Adrenal gland (tissue), 12 donors: ENCODE data around the gene PVALEF. TPM values are rescaled to one million over a fixed set of nuclear protein-coding genes. Genes with fewer than 3 reads are reported as not detected.
A peak's percentile ranks its signal among the peaks of the same experiment; 100 is the strongest.

Experiments used
- DNase-seq, 7 donors: peaks; one replicate each; pipeline ENCODE4 v3.0.0-alpha.2; 2019 to 2020
- H3K27ac ChIP-seq, 5 donors: fragments of 200-600 bp; sonication (generic) in 4 of 5; 1 replicate in 3 of 5; 2 replicates in 2 of 5; pipeline versions ENCODE4 v1.5.1 to v1.8.0; 2016 to 2020; ENCODE audit warnings: mild to moderate bottlenecking in 1 of 5
- H3K27me3 ChIP-seq: fragments of 200-600 bp; 2 replicates; pipeline ENCODE4 v1.8.0; 2021
- H3K36me3 ChIP-seq, 2 donors: fragments of 200-600 bp; replicated peaks in 1 of 2; 1 replicate in 1 of 2; 2 replicates in 1 of 2; pipeline versions ENCODE4 v1.5.1 to v1.8.0; 2018 to 2022
- H3K4me1 ChIP-seq, 2 donors: fragments of 200-600 bp; replicated peaks in 1 of 2; 1 replicate in 1 of 2; 2 replicates in 1 of 2; pipeline versions ENCODE4 v1.5.1 to v1.8.0; 2018 to 2021
- H3K4me3 ChIP-seq, 4 donors: fragments of 200-600 bp; sonication (generic) in 3 of 4; one replicate each; pipeline ENCODE4 v1.5.1; 2016 to 2018
- H3K9me3 ChIP-seq, 3 donors: fragments of 200-600 bp; sonication (generic) in 1 of 3; replicated peaks in 1 of 3; 1 replicate in 2 of 3; 2 replicates in 1 of 3; pipeline versions ENCODE4 v1.5.1 to v1.8.0; 2016 to 2021
- CTCF ChIP-seq, 6 experiments: fragments of 450-650 bp in 4 of 6; fragments of 200-600 bp in 2 of 6; sonication (generic) in 1 of 6; IDR thresholded peaks; 1 replicate in 5 of 6; 2 replicates in 1 of 6; pipeline versions ENCODE4 v1.5.1 to v1.8.0; 2016 to 2021; ENCODE audit warnings: antibody characterized with exemption in 6 of 6, mild to moderate bottlenecking in 2 of 6, moderate library complexity in 1 of 6
- POLR2A ChIP-seq, 2 donors: fragments of 450-650 bp; IDR thresholded peaks; one replicate each; pipeline ENCODE4 v1.6.1; 2017; ENCODE audit warnings: antibody characterized with exemption in 2 of 2, mild to moderate bottlenecking in 2 of 2, moderate library complexity in 1 of 2
- WGBS, 4 donors: extraction: QIAGEN DNeasy Blood & Tissue Kit in 2 of 4; methylation state at CpG; one replicate each; pipeline versions ENCODE4 v1.1.5 to v1.1.7; 2013 to 2017; 5-methylcytosine and 5-hydroxymethylcytosine counted together
- intact Hi-C, 2 donors: fragments of 100-400 bp; cut with DNase I; formaldehyde crosslinking; loops; one replicate each; pipeline versions ENCODE4 v1.14.1 to v1.15.0; 2022 to 2023
- polyA plus RNA-seq, 3 donors: library from polyadenylated mRNA; stranded (reverse); fragments of 200-250 nt in 2 of 3; fragments of 350-450 nt in 1 of 3; fragmentation: Illumina TruSeq in 1 of 3; extraction: RNeasy Lipid Tissue Mini Kit (QIAGEN cat#74804) in 1 of 3; gene quantifications; one replicate each; pipeline ENCODE4 v1.2.3, GENCODE V29; 2013 to 2014
- total RNA-seq, 9 donors: library from RNA; depleted of rRNA in 4 of 9; stranded (reverse); fragments of >200 nt in 4 of 9; fragments of 120-200 nt in 1 of 9; fragmentation: NEBNext Ultra II Directional in 1 of 9; extraction: Animal tissue kit (Norgen Biotek cat#: 25700) in 1 of 9; gene quantifications; one replicate each; pipeline versions ENCODE4 v1.1.0 to v1.2.4, GENCODE V29; 2013 to 2023
- donor health status: healthy with polysubstance abuse.
- donor health status: Bipolar disorder and iron deficiency.
- donor health status: DM: yes; HTN: yes; CAD: no.
- donor health status: DM: no; HTN: no; CAD: no.
- donor health status: DM: no; HTN: no; CAD: no.
- donor health status: DM: yes; HTN: yes; CAD: no.

PVALEF gene
- total and polyA plus RNA-seq, 12 donors, result not detected

GRCh38 chr17:81120695-81121621 is 44.3 kb upstream of the PVALEF start:
- Histone ChIP-seq H3K27ac (peak overlapping the region in 2 of 5 donors; percentile 64 to 69), H3K4me1 (peaks cover 10 to 15% of the 10 kb centered on the region in 2 donors), H3K4me3 (no peak overlapping the region), H3K36me3 (no peaks in the 10 kb centered on the region), H3K9me3 (no peaks in the 10 kb centered on the region), H3K27me3 (no peaks in the 10 kb centered on the region)
- intact Hi-C loops, result no loop called here
- DNase-seq, result no peak
- 78 to 88% (median 88%) methylated on average over 15 to 45 of the region's 45 CpGs for WGBS, 4 donors
- TF ChIP-seq CTCF (IDR thresholded peaks at IDR 0.05), result no peak
- no peak for TF ChIP-seq POLR2A (IDR thresholded peaks at IDR 0.05)

GRCh38 chr17:81121841-81122733 is 43.2 kb upstream of the PVALEF start:
- 50 to 70% (median 67%) methylated on average over 27 to 109 of the region's 109 CpGs for WGBS, 4 donors

GRCh38 chr17:81123052-81124048 is 42.0 kb upstream of the PVALEF start:
- WGBS, 4 donors, result 82 to 93% (median 91%) methylated on average over 15 to 39 of the region's 39 CpGs
- TF ChIP-seq CTCF (IDR thresholded peaks at IDR 0.05) (no peak), POLR2A (IDR thresholded peaks at IDR 0.05) (no peak)
- H3K27ac ChIP-seq, result no peak overlapping the region

More at GRCh38 chr17:81121841-81122733, 43.2 kb upstream of the PVALEF start:
- H3K4me1 ChIP-seq, result peaks cover 10 to 15% of the 10 kb centered on the region in 2 donors
- H3K36me3 ChIP-seq, result no peaks in the 10 kb centered on the region
- no peak overlapping the region for H3K4me3 ChIP-seq
- no peaks in the 10 kb centered on the region for H3K27me3 ChIP-seq
- intact Hi-C loops, result no loop called here
- TF ChIP-seq POLR2A (IDR thresholded peaks at IDR 0.05) (no peak), CTCF (IDR thresholded peaks at IDR 0.05) (no peak)
- no peaks in the 10 kb centered on the region for H3K9me3 ChIP-seq
- H3K27ac ChIP-seq, result no peak overlapping the region
- DNase-seq, result no peak

More at GRCh38 chr17:81123052-81124048, 42.0 kb upstream of the PVALEF start:
- Histone ChIP-seq H3K27me3 (no peaks in the 10 kb centered on the region), H3K9me3 (no peaks in the 10 kb centered on the region), H3K36me3 (no peaks in the 10 kb centered on the region), H3K4me3 (no peak overlapping the region), H3K4me1 (peaks cover 10% of the 10 kb centered on the region in 2 donors)
- intact Hi-C loops, result no loop called here
- no peak for DNase-seq
